Karpas-422 (cell line): ENCODE data around the gene ERN1. TPM values are rescaled to one million over a fixed set of nuclear protein-coding genes. Genes with fewer than 3 reads are reported as not detected.

Experiments used
- DNase-seq: peaks from one replicate; pipeline ENCODE4 v3.0.0-alpha.2; 2015
- H2AFZ ChIP-seq: fragments of 200-600 bp; sonication (generic); 2 replicates; pipeline ENCODE4 v1.6.1; 2014; ENCODE audit warnings: antibody characterized with exemption, low read length, mixed read lengths
- H3K27ac ChIP-seq: fragments of 200-600 bp; sonication (generic); 2 replicates; pipeline ENCODE4 v1.5.1; 2014; ENCODE audit warnings: mild to moderate bottlenecking, low read length, moderate library complexity
- H3K27me3 ChIP-seq: fragments of 200-600 bp; sonication (generic); 2 replicates; pipeline ENCODE4 v1.6.1; 2014; ENCODE audit warnings: low read length, mixed read lengths
- H3K36me3 ChIP-seq: fragments of 200-600 bp; sonication (generic); 2 replicates; pipeline ENCODE4 v1.6.1; 2014; ENCODE audit warnings: low read length, mixed read lengths; ENCODE audit not compliant: insufficient read depth
- H3K4me1 ChIP-seq: fragments of 200-600 bp; sonication (generic); 2 replicates; pipeline ENCODE4 v1.6.1; 2014; ENCODE audit warnings: mild to moderate bottlenecking, low read length, mixed read lengths
- H3K4me2 ChIP-seq: fragments of 200-600 bp; sonication (generic); 2 replicates; pipeline ENCODE4 v1.6.1; 2014; ENCODE audit warnings: low read length, low read depth, mild to moderate bottlenecking; ENCODE audit not compliant: poor library complexity, severe bottlenecking
- H3K4me3 ChIP-seq: fragments of 200-600 bp; sonication (generic); 2 replicates; pipeline ENCODE4 v1.5.1; 2014; ENCODE audit warnings: mild to moderate bottlenecking, antibody characterized with exemption, low read length, mixed read lengths
- H3K79me2 ChIP-seq: fragments of 200-600 bp; sonication (generic); 2 replicates; pipeline ENCODE4 v1.6.1; 2014; ENCODE audit warnings: mild to moderate bottlenecking, low read length, mixed read lengths
- H3K9ac ChIP-seq: fragments of 200-600 bp; sonication (generic); 2 replicates; pipeline ENCODE4 v1.6.0; 2014; ENCODE audit warnings: low read length
- H3K9me2 ChIP-seq: fragments of 200-600 bp; sonication (generic), shearing (Covaris generic); replicated peaks from 2 replicates; pipeline ENCODE4 v1.6.0; 2014; ENCODE audit warnings: mild to moderate bottlenecking, low read length, moderate library complexity; ENCODE audit not compliant: insufficient read depth
- H3K9me3 ChIP-seq: fragments of 300-700, 200-600 bp; sonication (generic); 2 replicates; pipeline ENCODE4 v1.6.1; 2014; ENCODE audit warnings: low read length, mixed read lengths
- H4K20me1 ChIP-seq: fragments of 200-600 bp; sonication (generic); 2 replicates; pipeline ENCODE4 v1.6.1; 2014; ENCODE audit warnings: mild to moderate bottlenecking, antibody characterized with exemption, low read length, low read depth; ENCODE audit not compliant: insufficient read depth
- total RNA-seq: library from RNA; depleted of rRNA; stranded (reverse); fragments of >200 nt; shearing (Covaris generic); gene quantifications from 2 replicates; pipeline ENCODE4 v1.2.3, GENCODE V29; 2014; ENCODE audit warnings: low replicate concordance

Gene ERN1
- total RNA-seq, 1 experiment from 2014 or later: 1.9 TPM

GRCh38 chr17:64106918-64107317, 23.0 kb downstream of the ERN1 start:
- H3K9me2 ChIP-seq: no peaks in the 10 kb centered on the region
- H3K9ac ChIP-seq: no peak overlapping the region
- no peak for DNase-seq
- H3K9me3 ChIP-seq: no peaks in the 10 kb centered on the region
- 0 out of 2 replicates have a peak, but pooled peaks cover 3% of the 10 kb centered on the region for H4K20me1 ChIP-seq
- no peaks in the 10 kb centered on the region for H3K36me3 ChIP-seq
- H3K4me3 ChIP-seq: no peak overlapping the region
- no peak overlapping the region for H3K4me2 ChIP-seq
- H2AFZ ChIP-seq: no peak overlapping the region
- H3K27me3 ChIP-seq: no peaks in the 10 kb centered on the region
- no peaks in the 10 kb centered on the region for H3K4me1 ChIP-seq
- no peak overlapping the region for H3K27ac ChIP-seq
- no peaks in the 10 kb centered on the region for H3K79me2 ChIP-seq

- Histone ChIP-seq H3K36me3 (no peaks in the 10 kb centered on the region), H3K9ac (no peak overlapping the region), H4K20me1 (0 out of 2 replicates have a peak, but pooled peaks cover 3% of the 10 kb centered on the region), H3K27me3 (no peaks in the 10 kb centered on the region), H3K27ac (no peak overlapping the region), H3K4me1 (no peaks in the 10 kb centered on the region), H3K4me2 (no peak overlapping the region), H2AFZ (no peak overlapping the region), H3K79me2 (no peaks in the 10 kb centered on the region), H3K9me2 (no peaks in the 10 kb centered on the region), H3K4me3 (no peak overlapping the region), H3K9me3 (no peaks in the 10 kb centered on the region)
- no peak for DNase-seq
Measured at GRCh38 chr17:64103391-64104364, 26.3 kb downstream of the ERN1 start.

- no peak for DNase-seq
- Histone ChIP-seq H3K9me2 (no peaks in the 10 kb centered on the region), H2AFZ (no peak overlapping the region), H3K9ac (no peak overlapping the region), H3K27ac (no peak overlapping the region), H3K9me3 (no peaks in the 10 kb centered on the region), H4K20me1 (no peaks in the 10 kb centered on the region), H3K27me3 (peaks cover 2% of the 10 kb centered on the region; the same call in 1 of the 2 replicates), H3K36me3 (no peaks in the 10 kb centered on the region), H3K4me1 (no peaks in the 10 kb centered on the region), H3K4me2 (no peak overlapping the region), H3K79me2 (no peaks in the 10 kb centered on the region), H3K4me3 (no peak overlapping the region)
Measured at GRCh38 chr17:64102627-64103390, 27.1 kb downstream of the ERN1 start.

GRCh38 chr17:64099543-64099942, 30.4 kb downstream of the ERN1 start:
- Histone ChIP-seq H2AFZ (no peak overlapping the region), H3K36me3 (no peaks in the 10 kb centered on the region), H3K4me3 (no peak overlapping the region), H3K27me3 (peaks cover 2% of the 10 kb centered on the region; the same call in 1 of the 2 replicates), H3K4me2 (no peak overlapping the region), H3K9ac (no peak overlapping the region), H4K20me1 (no peaks in the 10 kb centered on the region), H3K4me1 (no peaks in the 10 kb centered on the region), H3K79me2 (no peaks in the 10 kb centered on the region), H3K9me2 (no peaks in the 10 kb centered on the region), H3K9me3 (no peaks in the 10 kb centered on the region), H3K27ac (no peak overlapping the region)
- DNase-seq: no peak

- H4K20me1 ChIP-seq: no peaks in the 10 kb centered on the region
- no peak overlapping the region for H2AFZ ChIP-seq
- H3K4me3 ChIP-seq: no peak overlapping the region
- H3K36me3 ChIP-seq: no peaks in the 10 kb centered on the region
- H3K9me2 ChIP-seq: no peaks in the 10 kb centered on the region
- H3K4me1 ChIP-seq: no peaks in the 10 kb centered on the region
- DNase-seq: no peak
- H3K9ac ChIP-seq: no peak overlapping the region
- H3K4me2 ChIP-seq: no peak overlapping the region
- H3K9me3 ChIP-seq: no peaks in the 10 kb centered on the region
- no peaks in the 10 kb centered on the region for H3K79me2 ChIP-seq
- H3K27ac ChIP-seq: no peak overlapping the region
- peaks cover 2% of the 10 kb centered on the region; the same call in 1 of the 2 replicates for H3K27me3 ChIP-seq
Measured at GRCh38 chr17:64097196-64097936, 32.6 kb downstream of the ERN1 start.

- no peaks in the 10 kb centered on the region for H4K20me1 ChIP-seq
- H3K27ac ChIP-seq: no peak overlapping the region
- H3K9me3 ChIP-seq: no peaks in the 10 kb centered on the region
- no peaks in the 10 kb centered on the region for H3K9me2 ChIP-seq
- no peaks in the 10 kb centered on the region for H3K79me2 ChIP-seq
- no peak overlapping the region for H3K4me3 ChIP-seq
- no peak overlapping the region for H3K4me2 ChIP-seq
- no peak overlapping the region for H2AFZ ChIP-seq
- H3K4me1 ChIP-seq: no peaks in the 10 kb centered on the region
- no peaks in the 10 kb centered on the region for H3K36me3 ChIP-seq
- no peak for DNase-seq
- H3K27me3 ChIP-seq: peaks cover 2% of the 10 kb centered on the region; the same call in 1 of the 2 replicates
- no peak overlapping the region for H3K9ac ChIP-seq
Measured at GRCh38 chr17:64096037-64096436, 33.9 kb downstream of the ERN1 start.

- no peaks in the 10 kb centered on the region for H3K9me2 ChIP-seq
- H3K27me3 ChIP-seq: peaks cover 2% of the 10 kb centered on the region; the same call in 1 of the 2 replicates
- H2AFZ ChIP-seq: no peak overlapping the region
Measured at GRCh38 chr17:64095144-64095882, 34.6 kb downstream of the ERN1 start.

More at GRCh38 chr17:64095144-64095882, 34.6 kb downstream of the ERN1 start:
- H3K4me1 ChIP-seq: no peaks in the 10 kb centered on the region
- H3K4me3 ChIP-seq: no peak overlapping the region
- H4K20me1 ChIP-seq: no peaks in the 10 kb centered on the region
- H3K9ac ChIP-seq: no peak overlapping the region
- DNase-seq: no peak
- no peaks in the 10 kb centered on the region for H3K9me3 ChIP-seq
- no peaks in the 10 kb centered on the region for H3K79me2 ChIP-seq
- no peak overlapping the region for H3K4me2 ChIP-seq
- H3K36me3 ChIP-seq: no peaks in the 10 kb centered on the region
- H3K27ac ChIP-seq: no peak overlapping the region
